H9 (cell line): Measurements from ENCODE around the gene SLC34A1. TPM values are rescaled to one million over a fixed set of nuclear protein-coding genes. Genes with fewer than 3 reads are reported as not detected.
"Not testable (repeated sequence)": the region's sequence is repeated elsewhere in the genome, so short reads cannot be mapped to it uniquely, and the experiment has no call there.

Experiments used
- DNase-seq: peaks from one replicate; pipeline ENCODE4 v3.0.0-alpha.2; 2017
- H2AFZ ChIP-seq: one replicate; pipeline ENCODE4 v1.6.1; 2013; ENCODE audit warnings: mild to moderate bottlenecking, low read length, control low read depth, moderate library complexity
- H2AK5ac ChIP-seq: 2 replicates; pipeline ENCODE4 v1.6.1; 2013; ENCODE audit warnings: low read length, control low read depth, mixed read lengths; ENCODE audit not compliant: insufficient read length
- H2BK120ac ChIP-seq: one replicate; pipeline ENCODE4 v1.6.1; 2013; ENCODE audit warnings: low read depth, mild to moderate bottlenecking, low read length, control low read depth, inconsistent platforms; ENCODE audit not compliant: poor library complexity, severe bottlenecking
- H2BK12ac ChIP-seq: 2 replicates; pipeline ENCODE4 v1.6.1; 2013; ENCODE audit warnings: low read length, control low read depth, mixed read lengths, low read depth; ENCODE audit not compliant: insufficient read length
- H2BK15ac ChIP-seq: 2 replicates; pipeline ENCODE4 v1.6.1; 2013; ENCODE audit warnings: low read depth, low read length, control low read depth
- H2BK20ac ChIP-seq: one replicate; pipeline ENCODE4 v1.6.1; 2013; ENCODE audit warnings: low read depth, mild to moderate bottlenecking, low read length, control low read depth, inconsistent platforms; ENCODE audit not compliant: poor library complexity, severe bottlenecking
- H2BK5ac ChIP-seq: 2 replicates; pipeline ENCODE4 v1.6.1; 2013; ENCODE audit warnings: low read length, control low read depth, mixed read lengths; ENCODE audit not compliant: insufficient read length
- H3K14ac ChIP-seq: 2 replicates; pipeline ENCODE4 v1.6.1; 2013; ENCODE audit warnings: low read length, control low read depth; ENCODE audit not compliant: insufficient read depth
- H3K18ac ChIP-seq: 2 replicates; pipeline ENCODE4 v1.6.1; 2013; ENCODE audit warnings: low read depth, mild to moderate bottlenecking, mixed read lengths, low read length, control low read depth; ENCODE audit not compliant: insufficient read length
- H3K23ac ChIP-seq: 2 replicates; pipeline ENCODE4 v1.6.1; 2013; ENCODE audit warnings: low read length, control low read depth, mixed read lengths, low read depth; ENCODE audit not compliant: insufficient read length
- H3K23me2 ChIP-seq: 2 replicates; pipeline ENCODE4 v1.6.1; 2013; ENCODE audit warnings: low read depth, mild to moderate bottlenecking, mixed read lengths, low read length, control low read depth; ENCODE audit not compliant: insufficient read length, poor library complexity, severe bottlenecking
- H3K27ac ChIP-seq: 2 replicates; pipeline ENCODE4 v1.5.1; 2013; ENCODE audit warnings: low read length, control low read depth, mixed read lengths, low read depth; ENCODE audit not compliant: insufficient read length
- H3K27me3 ChIP-seq: 2 replicates; pipeline ENCODE4 v1.6.1; 2013; ENCODE audit warnings: low read length, control low read depth, inconsistent platforms; ENCODE audit not compliant: insufficient read depth
- H3K4ac ChIP-seq: 2 replicates; pipeline ENCODE4 v1.6.1; 2013; ENCODE audit warnings: low read depth, mild to moderate bottlenecking, control low read depth, inconsistent platforms, low read length, moderate library complexity
- H3K4me1 ChIP-seq: 2 replicates; pipeline ENCODE4 v1.6.1; 2013; ENCODE audit warnings: low read length, control low read depth, inconsistent platforms; ENCODE audit not compliant: insufficient read depth
- H3K4me2 ChIP-seq: 2 replicates; pipeline ENCODE4 v1.6.1; 2013; ENCODE audit warnings: low read length, control low read depth, mixed read lengths; ENCODE audit not compliant: insufficient read length, insufficient read depth
- H3K56ac ChIP-seq: 2 replicates; pipeline ENCODE4 v1.6.1; 2013; ENCODE audit warnings: low read depth, mild to moderate bottlenecking, mixed read lengths, low read length, control low read depth; ENCODE audit not compliant: insufficient read length
- H3K79me1 ChIP-seq: 2 replicates; pipeline ENCODE4 v1.6.1; 2013; ENCODE audit warnings: low read depth, mild to moderate bottlenecking, moderate library complexity, low read length, control low read depth, inconsistent platforms; ENCODE audit not compliant: insufficient read depth, poor library complexity, severe bottlenecking
- H3K79me2 ChIP-seq: 2 replicates; pipeline ENCODE4 v1.6.1; 2013; ENCODE audit warnings: low read length, control low read depth, inconsistent platforms; ENCODE audit not compliant: insufficient read depth
- H3K9ac ChIP-seq: 2 replicates; pipeline ENCODE4 v1.6.1; 2013; ENCODE audit warnings: low read length, control low read depth, mixed read lengths; ENCODE audit not compliant: insufficient read length; ENCODE audit errors: extremely low read depth
- H3K9me3 ChIP-seq: one replicate; pipeline ENCODE4 v1.6.1; 2013; ENCODE audit warnings: low read depth, low read length, inconsistent platforms; ENCODE audit not compliant: control insufficient read depth
- H3T11ph ChIP-seq: one replicate; pipeline ENCODE4 v1.6.1; 2013; ENCODE audit warnings: mild to moderate bottlenecking, low read length, control low read depth, inconsistent platforms
- H4K20me1 ChIP-seq: one replicate; pipeline ENCODE4 v1.6.1; 2013; ENCODE audit not compliant: control insufficient read depth, insufficient read length, insufficient read depth
- H4K5ac ChIP-seq: 2 replicates; pipeline ENCODE4 v1.6.1; 2013; ENCODE audit warnings: low read depth, mild to moderate bottlenecking, mixed read lengths, low read length, control low read depth; ENCODE audit not compliant: insufficient read length
- H4K8ac ChIP-seq: replicated peaks from 2 replicates; pipeline ENCODE4 v1.6.1; 2013; ENCODE audit warnings: low read length, control low read depth, mixed read lengths, low read depth; ENCODE audit not compliant: insufficient read length
- H4K91ac ChIP-seq: 2 replicates; pipeline ENCODE4 v1.6.1; 2013; ENCODE audit warnings: low read depth, mild to moderate bottlenecking, moderate library complexity, mixed read lengths, low read length, control low read depth; ENCODE audit not compliant: insufficient read length
- H3K27ac Mint-ChIP-seq, 3 experiments: 2 replicates in 2 of 3; 3 replicates in 1 of 3; pipeline ENCODE4 v1.8.0; 2020 to 2021; ENCODE audit warnings: mixed read lengths in 3 of 3, mild to moderate bottlenecking in 1 of 3, moderate library complexity in 1 of 3
- H3K27me3 Mint-ChIP-seq: 2 replicates; pipeline ENCODE4 v1.8.0; 2021; ENCODE audit warnings: low read depth, mild to moderate bottlenecking, moderate library complexity, mixed read lengths
- H3K36me3 Mint-ChIP-seq, 3 experiments: 2 replicates in 2 of 3; 3 replicates in 1 of 3; pipeline ENCODE4 v1.8.0; 2020 to 2021; ENCODE audit warnings: low read depth in 3 of 3, mixed read lengths in 3 of 3; ENCODE audit not compliant: insufficient read depth in 1 of 3
- H3K4me1 Mint-ChIP-seq, 2 experiments: 2 replicates each; pipeline ENCODE4 v1.8.0; 2020; ENCODE audit warnings: mixed read lengths in 2 of 2
- H3K4me3 Mint-ChIP-seq, 2 experiments: 2 replicates in 1 of 2; 3 replicates in 1 of 2; pipeline ENCODE4 v1.8.0; 2020 to 2021; ENCODE audit warnings: mild to moderate bottlenecking in 2 of 2, mixed read lengths in 2 of 2, moderate library complexity in 1 of 2
- H3K9me3 Mint-ChIP-seq, 2 experiments: 2 replicates in 1 of 2; 3 replicates in 1 of 2; pipeline ENCODE4 v1.8.0; 2020; ENCODE audit warnings: mild to moderate bottlenecking in 2 of 2, mixed read lengths in 2 of 2, moderate library complexity in 1 of 2
- CTCF ChIP-seq: fragments of 200-600 bp; sonication (generic); conservative IDR thresholded peaks from 3 replicates; pipeline ENCODE4 v1.8.0; 2021; ENCODE audit warnings: antibody characterized with exemption, mild to moderate bottlenecking
- WGBS: extraction: QIAGEN DNeasy Blood & Tissue Kit; methylation state at CpG from one replicate; pipeline ENCODE4 v1.1.7; 2013; ENCODE audit warnings: missing lambda C conversion rate, low lambda C conversion rate, mixed read lengths; ENCODE audit not compliant: insufficient read length; ENCODE audit errors: extremely low coverage; 5-methylcytosine and 5-hydroxymethylcytosine counted together
- total RNA-seq: library from RNA; stranded (reverse); gene quantifications from 2 replicates; pipeline ENCODE4 v1.2.1, GENCODE V29; 2021

The SLC34A1 gene
- total RNA-seq, 1 experiment from 2014 or later, result not detected

- H2AFZ ChIP-seq, result no peak overlapping the region
- Mint-ChIP-seq H3K27me3 (peaks cover 49% of the 10 kb centered on the region), H3K4me1 (peaks cover 11 to 24% of the 10 kb centered on the region in 2 experiments), H3K36me3 (no peaks in the 10 kb centered on the region), H3K9me3 (peaks cover 3 to 4% of the 10 kb centered on the region in 2 experiments; a peak in 3 of 5 replicates), H3K4me3 (no peak overlapping the region), H3K27ac (peak overlapping the region in 1 of 3 experiments; percentile 65; a peak in 1 of 7 replicates)
- no peak overlapping the region for H2BK120ac ChIP-seq
- no peak overlapping the region for H3K4me2 ChIP-seq
- H3T11ph ChIP-seq, result no peak overlapping the region
- H3K27ac ChIP-seq, result no peak overlapping the region
- H3K9me3 ChIP-seq, result no peaks in the 10 kb centered on the region
- no peak overlapping the region for H4K5ac ChIP-seq
- no peaks in the 10 kb centered on the region for H3K79me2 ChIP-seq
- no peak for TF ChIP-seq CTCF
- H3K14ac ChIP-seq, result no peak overlapping the region
- no peaks in the 10 kb centered on the region for H4K20me1 ChIP-seq
- no peaks in the 10 kb centered on the region for H3K79me1 ChIP-seq
- H4K8ac ChIP-seq, result no peak overlapping the region
- no peak overlapping the region for H3K9ac ChIP-seq
- H3K23ac ChIP-seq, result no peak overlapping the region
- no peak overlapping the region for H4K91ac ChIP-seq
- DNase-seq, result no peak
- no peak overlapping the region for H3K56ac ChIP-seq
- H3K4ac ChIP-seq, result no peak overlapping the region
- no CpG with 5 or more reads among the region's 3 CpGs for WGBS
- H3K27me3 ChIP-seq, result no peaks in the 10 kb centered on the region
- no peak overlapping the region for H2AK5ac ChIP-seq
- H2BK12ac ChIP-seq, result no peak overlapping the region
- peaks cover 4% of the 10 kb centered on the region; the same call in 1 of the 2 replicates for H3K4me1 ChIP-seq
- H3K23me2 ChIP-seq, result peaks cover 4% of the 10 kb centered on the region
- H3K18ac ChIP-seq, result no peak overlapping the region
- no peak overlapping the region for H2BK5ac ChIP-seq
- H2BK15ac ChIP-seq, result no peak overlapping the region
- no peak overlapping the region for H2BK20ac ChIP-seq
Observed at GRCh38 chr5:177359860-177360259, 24.4 kb upstream of the SLC34A1 start.

GRCh38 chr5:177360740-177361139 is 23.5 kb upstream of the SLC34A1 start:
- not testable (repeated sequence) for H3K4me3 Mint-ChIP-seq, H2BK120ac ChIP-seq
- no CpG with 5 or more reads among the region's 7 CpGs for WGBS

More at GRCh38 chr5:177360740-177361139, 23.5 kb upstream of the SLC34A1 start:
- H2AFZ ChIP-seq, H2BK5ac ChIP-seq, H3K14ac ChIP-seq, H3K4me1 ChIP-seq, H3K9me3 Mint-ChIP-seq, H3K27ac ChIP-seq, DNase-seq, H3K9ac ChIP-seq, H2AK5ac ChIP-seq, H2BK15ac ChIP-seq, H3K18ac ChIP-seq, H4K5ac ChIP-seq, H3K23ac ChIP-seq, H4K8ac ChIP-seq, H3K4ac ChIP-seq, H3K27ac Mint-ChIP-seq, H4K20me1 ChIP-seq, H3K9me3 ChIP-seq, H4K91ac ChIP-seq, H3K79me1 ChIP-seq, H3K36me3 Mint-ChIP-seq, H3K4me2 ChIP-seq, H3K56ac ChIP-seq, H3K79me2 ChIP-seq, H2BK12ac ChIP-seq, H3K27me3 ChIP-seq, H3K23me2 ChIP-seq, H3T11ph ChIP-seq, H2BK20ac ChIP-seq: not testable (repeated sequence)
- Mint-ChIP-seq H3K27me3 (peaks cover 44% of the 10 kb centered on the region), H3K4me1 (peaks cover 16 to 29% of the 10 kb centered on the region in 2 experiments)
